ENCODE data around the gene TFF2. TPM values are rescaled to one million over a fixed set of nuclear protein-coding genes. Genes with fewer than 3 reads are reported as not detected.

TFF2 gene
- total RNA-seq, 2 donors from 2014 or later, result not detected

- Mint-ChIP-seq H3K36me3 (peaks cover 8% of the 10 kb centered on the region), H3K9me3 (peaks cover 8% of the 10 kb centered on the region), H3K4me1 (ENCODE audit: low read depth in 2 of 2) (no peaks in the 10 kb centered on the region), H3K27ac (no peak overlapping the region), H3K27me3 (peaks cover 30 to 31% of the 10 kb centered on the region in 2 donors), H3K4me3 (no peak overlapping the region)
- DNase-seq (ENCODE audit: low spot score), result no peak
- no peak for ATAC-seq
Measured at GRCh38 chr21:42353623-42354022, 2.8 kb upstream of the TFF2 start.

- DNase-seq (ENCODE audit: low spot score) (no peak), ATAC-seq (no peak)
- Mint-ChIP-seq H3K27ac (no peak overlapping the region), H3K27me3 (peaks cover 24 to 29% of the 10 kb centered on the region in 2 donors), H3K4me1 (ENCODE audit: low read depth in 2 of 2) (no peaks in the 10 kb centered on the region), H3K9me3 (peaks cover 8% of the 10 kb centered on the region), H3K4me3 (no peak overlapping the region), H3K36me3 (peaks cover 8% of the 10 kb centered on the region)
Measured at GRCh38 chr21:42352441-42353095, 1.8 kb upstream of the TFF2 start.

DNA sequence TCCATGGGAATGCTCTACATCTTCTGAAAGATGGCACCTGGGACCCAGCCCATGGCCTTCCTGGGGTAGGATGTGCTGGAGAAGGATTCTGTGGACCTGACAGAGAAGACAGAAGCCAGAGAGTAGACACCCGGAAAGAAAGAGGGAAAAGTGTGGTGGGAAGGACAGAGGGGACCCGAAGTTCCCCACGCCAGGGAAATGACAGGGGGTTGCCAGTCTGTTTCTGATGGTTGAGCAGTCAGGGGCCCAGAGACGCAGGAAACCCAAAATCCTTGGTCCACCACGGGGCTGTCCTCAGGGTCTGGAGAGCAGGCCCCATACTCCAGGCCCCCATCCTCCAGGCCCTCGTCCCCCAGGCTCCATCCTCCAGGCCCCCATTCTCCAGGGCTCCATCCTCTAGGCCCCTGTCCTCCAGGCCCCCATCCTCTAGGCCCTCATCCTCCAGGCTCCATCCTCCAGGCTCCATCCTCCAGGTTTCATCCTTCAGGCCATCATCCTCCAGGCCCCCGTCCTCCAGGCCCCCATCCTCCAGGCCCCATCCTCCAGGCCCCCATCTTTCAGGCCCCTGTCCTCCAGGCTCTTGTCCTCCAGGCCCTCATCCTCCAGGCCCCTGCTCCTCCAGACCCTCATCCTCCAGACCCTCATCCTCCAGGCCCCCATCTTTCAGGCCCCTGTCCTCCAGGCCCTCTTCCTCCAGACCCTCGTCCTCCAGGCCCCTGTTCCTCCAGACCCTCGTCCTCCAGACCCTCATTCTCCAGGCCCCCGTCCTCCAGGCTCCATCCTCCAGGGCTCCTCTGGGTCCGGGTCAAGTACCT is 1.0 kb upstream of the TFF2 start:
- Mint-ChIP-seq H3K36me3 (peaks cover 8% of the 10 kb centered on the region), H3K27ac (no peak overlapping the region), H3K9me3 (peaks cover 8% of the 10 kb centered on the region), H3K4me3 (no peak overlapping the region), H3K4me1 (ENCODE audit: low read depth in 2 of 2) (no peaks in the 10 kb centered on the region), H3K27me3 (peaks cover 23 to 24% of the 10 kb centered on the region in 2 donors)
- no peak for DNase-seq (ENCODE audit: low spot score)
- ATAC-seq, result no peak

DNA sequence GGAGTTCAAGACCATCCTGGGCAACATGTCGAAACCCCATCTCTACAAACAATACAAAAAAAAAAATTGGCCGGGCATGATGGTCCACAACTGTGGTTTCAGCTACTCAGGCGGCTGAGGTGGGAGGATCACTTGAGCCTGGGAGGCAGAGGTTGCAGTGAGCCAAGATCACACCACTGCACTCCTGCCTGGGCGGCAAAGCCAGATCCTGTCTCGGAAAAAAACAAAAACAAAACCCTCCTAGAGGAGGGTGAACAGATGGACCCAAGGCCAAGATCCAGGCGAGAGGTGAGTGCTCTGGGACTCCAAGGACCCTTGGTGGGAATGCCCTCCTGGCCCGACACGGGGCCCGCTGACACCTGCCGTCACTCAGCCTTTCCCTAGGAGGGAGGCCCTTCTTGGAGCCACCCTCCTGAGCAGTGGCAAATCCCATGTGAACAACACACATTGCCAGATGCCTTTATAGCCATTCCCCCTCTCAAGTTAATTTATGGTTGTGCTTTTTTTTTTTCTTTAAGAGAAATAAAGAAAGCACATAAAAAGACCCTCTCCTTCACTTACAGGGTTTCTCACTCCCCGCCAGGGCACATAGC is 380 bp downstream of the TFF2 start:
- no peak for DNase-seq (ENCODE audit: low spot score)
- Mint-ChIP-seq H3K27ac (no peak overlapping the region), H3K4me3 (no peak overlapping the region), H3K4me1 (ENCODE audit: low read depth in 2 of 2) (no peaks in the 10 kb centered on the region), H3K27me3 (peaks cover 20 to 22% of the 10 kb centered on the region in 2 donors), H3K9me3 (peaks cover 8% of the 10 kb centered on the region), H3K36me3 (peaks cover 8% of the 10 kb centered on the region)
- no peak for ATAC-seq

- peaks cover 4% of the 10 kb centered on the region for H3K36me3 Mint-ChIP-seq
- no peak overlapping the region for H3K4me3 Mint-ChIP-seq
- H3K27ac Mint-ChIP-seq, result no peak overlapping the region
- H3K9me3 Mint-ChIP-seq, result peaks cover 8% of the 10 kb centered on the region
- DNase-seq (ENCODE audit: low spot score) (no peak), ATAC-seq (no peak)
- no peaks in the 10 kb centered on the region for H3K4me1 Mint-ChIP-seq (ENCODE audit: low read depth in 2 of 2)
- peaks cover 15 to 17% of the 10 kb centered on the region in 2 donors for H3K27me3 Mint-ChIP-seq
Measured at GRCh38 chr21:42349420-42350317, 1.1 kb downstream of the TFF2 start.

DNA sequence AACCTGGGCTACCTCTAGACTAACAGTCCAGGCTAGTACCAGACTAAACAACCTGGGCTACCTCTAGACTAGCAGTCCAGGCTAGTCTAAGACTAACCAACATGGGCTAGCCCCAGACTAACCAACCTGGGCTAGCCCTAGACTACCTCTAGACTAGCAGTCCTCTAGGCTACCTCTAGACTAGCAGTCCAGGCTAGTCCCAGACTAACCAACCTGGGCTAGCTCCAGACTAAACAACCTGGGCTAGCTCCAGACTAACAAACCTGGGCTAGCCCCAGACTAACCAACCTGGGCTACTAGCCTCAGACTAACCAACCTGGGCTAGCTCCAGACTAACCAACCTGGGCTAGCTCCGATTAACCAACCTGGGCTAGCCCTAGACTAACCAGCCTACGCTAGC is 2.0 kb downstream of the TFF2 start:
- no peaks in the 10 kb centered on the region for H3K4me1 Mint-ChIP-seq (ENCODE audit: low read depth in 2 of 2)
- no peak for ATAC-seq
- no peak for DNase-seq (ENCODE audit: low spot score)
- no peak overlapping the region for H3K4me3 Mint-ChIP-seq
- no peaks in the 10 kb centered on the region for H3K36me3 Mint-ChIP-seq
- H3K27me3 Mint-ChIP-seq, result peaks cover 9 to 16% of the 10 kb centered on the region in 2 donors
- H3K27ac Mint-ChIP-seq, result no peak overlapping the region
- H3K9me3 Mint-ChIP-seq, result peaks cover 4% of the 10 kb centered on the region

DNA sequence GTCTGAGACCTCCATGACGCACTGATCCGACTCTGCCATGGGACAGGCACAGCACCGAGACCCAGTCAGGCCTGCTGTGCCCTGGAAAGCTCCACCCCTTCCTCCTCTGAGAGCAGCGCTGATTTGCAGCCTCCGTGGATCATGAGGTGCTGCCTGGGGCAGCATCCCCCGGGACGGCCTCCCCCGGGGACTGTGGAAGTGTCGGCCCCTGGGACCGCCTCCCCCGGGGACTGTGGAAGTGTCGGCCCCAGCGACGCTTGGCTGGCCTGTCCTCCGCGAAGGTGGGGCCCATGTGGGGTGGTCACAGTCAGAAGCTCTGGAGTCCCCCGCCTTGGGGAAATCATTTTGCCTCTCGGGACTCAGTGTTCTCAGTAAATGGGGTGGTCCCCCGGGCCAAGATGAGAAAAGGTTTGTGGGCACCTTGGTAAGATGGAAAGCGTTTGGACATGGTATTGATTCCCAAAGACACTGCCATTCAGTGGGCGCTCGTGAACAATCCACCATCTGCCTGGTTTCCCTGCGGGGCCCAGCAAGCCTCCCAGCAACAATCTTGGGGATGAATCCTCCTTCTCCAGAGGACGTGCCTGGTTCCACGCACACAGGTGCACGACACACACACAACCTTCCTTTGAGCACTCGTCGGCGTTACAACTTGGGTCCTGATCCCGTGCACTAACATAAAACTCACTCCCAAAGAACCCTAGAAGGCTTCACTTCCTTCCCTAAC is 3.0 kb downstream of the TFF2 start:
- no peaks in the 10 kb centered on the region for H3K36me3 Mint-ChIP-seq
- ATAC-seq (no peak), DNase-seq (ENCODE audit: low spot score) (no peak)
- no peak overlapping the region for H3K4me3 Mint-ChIP-seq
- H3K4me1 Mint-ChIP-seq (ENCODE audit: low read depth in 2 of 2), result no peaks in the 10 kb centered on the region
- no peaks in the 10 kb centered on the region for H3K9me3 Mint-ChIP-seq
- peaks cover 0 to 8% of the 10 kb centered on the region in 2 donors for H3K27me3 Mint-ChIP-seq
- no peak overlapping the region for H3K27ac Mint-ChIP-seq

DNA sequence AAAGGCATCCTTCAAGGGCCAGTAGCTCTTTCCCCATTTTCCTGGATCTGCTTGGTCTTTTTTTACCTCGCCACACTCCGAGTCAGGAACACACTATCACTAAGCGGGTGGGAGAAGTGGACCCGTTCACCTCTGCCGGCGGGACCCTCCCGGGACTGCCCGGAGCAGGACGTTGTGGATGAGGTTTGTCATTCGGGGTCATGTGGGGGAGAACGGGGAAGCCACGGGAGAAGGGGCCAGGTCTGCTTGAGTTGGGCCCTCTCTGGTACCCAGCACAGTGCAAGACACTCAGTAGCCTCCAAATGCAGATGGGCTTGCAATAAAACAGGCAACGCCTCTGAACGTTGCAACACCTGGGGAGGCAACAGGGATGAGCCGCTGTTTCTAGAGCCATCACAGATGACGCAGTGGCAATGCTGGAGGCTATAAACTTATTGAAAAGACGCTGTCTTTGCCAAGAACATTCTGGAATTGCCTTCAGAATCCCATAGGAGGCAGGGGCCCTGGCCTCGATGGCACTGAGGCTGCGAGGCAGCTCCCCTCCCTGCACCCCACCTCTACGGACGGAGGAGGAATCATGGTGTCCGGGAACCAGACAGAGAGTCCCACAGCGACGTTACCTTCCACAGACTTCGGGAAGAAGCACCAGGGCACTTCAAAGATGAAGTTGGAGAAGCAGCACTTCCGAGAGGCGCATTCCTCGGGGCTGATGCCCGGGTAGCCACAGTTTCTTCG is 3.8 kb downstream of the TFF2 start:
- Mint-ChIP-seq H3K27me3 (peaks cover 0 to 6% of the 10 kb centered on the region in 2 donors), H3K27ac (no peak overlapping the region), H3K36me3 (no peaks in the 10 kb centered on the region), H3K9me3 (no peaks in the 10 kb centered on the region), H3K4me3 (no peak overlapping the region), H3K4me1 (ENCODE audit: low read depth in 2 of 2) (no peaks in the 10 kb centered on the region)
- DNase-seq (ENCODE audit: low spot score) (no peak), ATAC-seq (no peak)

GRCh38 chr21:42346441-42346840 is 4.4 kb downstream of the TFF2 start:
- Mint-ChIP-seq H3K9me3 (no peaks in the 10 kb centered on the region), H3K27ac (no peak overlapping the region), H3K27me3 (peaks cover 0 to 4% of the 10 kb centered on the region in 2 donors), H3K4me3 (no peak overlapping the region), H3K36me3 (no peaks in the 10 kb centered on the region), H3K4me1 (ENCODE audit: low read depth in 2 of 2) (no peaks in the 10 kb centered on the region)
- no peak for DNase-seq (ENCODE audit: low spot score)
- no peak for ATAC-seq

GRCh38 chr21:42344631-42345030 is 6.2 kb downstream of the TFF2 start:
- H3K4me1 Mint-ChIP-seq (ENCODE audit: low read depth in 2 of 2), result no peaks in the 10 kb centered on the region

DNA sequence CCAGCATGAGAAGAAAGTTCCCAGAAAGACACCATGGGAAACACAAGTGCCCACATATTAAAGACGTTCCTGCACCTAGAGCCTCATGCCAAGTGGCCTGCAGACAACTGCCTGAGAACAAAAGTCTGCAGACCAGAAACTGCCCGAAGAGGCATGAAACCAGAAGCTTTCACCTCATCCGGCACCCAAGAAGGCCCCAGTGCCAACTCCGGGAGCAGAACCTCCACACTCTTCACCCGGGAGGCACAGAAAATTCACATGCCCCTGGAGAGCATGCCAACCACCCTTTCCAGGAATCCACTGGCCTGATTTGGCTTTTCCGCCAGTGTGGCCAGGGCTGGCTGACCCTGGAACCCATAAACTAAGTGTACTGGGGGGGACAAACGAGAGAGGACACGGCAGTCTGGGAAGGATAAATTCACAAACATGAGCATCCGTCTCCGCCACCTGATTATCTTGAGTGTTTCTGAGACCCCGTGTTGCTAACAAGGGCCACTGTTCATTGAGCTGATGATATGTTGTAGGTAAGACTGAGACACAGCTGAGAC is 6.8 kb downstream of the TFF2 start:
- H3K4me1 Mint-ChIP-seq (ENCODE audit: low read depth in 2 of 2), result peaks cover 0 to 4% of the 10 kb centered on the region in 2 donors
- no peaks in the 10 kb centered on the region for H3K9me3 Mint-ChIP-seq
- no peaks in the 10 kb centered on the region for H3K36me3 Mint-ChIP-seq
- DNase-seq (ENCODE audit: low spot score) (no peak), ATAC-seq (no peak)
- H3K4me3 Mint-ChIP-seq, result no peak overlapping the region
- peaks cover 0 to 8% of the 10 kb centered on the region in 2 donors for H3K27me3 Mint-ChIP-seq
- no peak overlapping the region for H3K27ac Mint-ChIP-seq

More at GRCh38 chr21:42344631-42345030, 6.2 kb downstream of the TFF2 start:
- Mint-ChIP-seq H3K4me3 (no peak overlapping the region), H3K27me3 (peaks cover 0 to 6% of the 10 kb centered on the region in 2 donors), H3K9me3 (no peaks in the 10 kb centered on the region), H3K27ac (no peak overlapping the region), H3K36me3 (no peaks in the 10 kb centered on the region)
- no peak for ATAC-seq
- DNase-seq (ENCODE audit: low spot score), result no peak

DNA sequence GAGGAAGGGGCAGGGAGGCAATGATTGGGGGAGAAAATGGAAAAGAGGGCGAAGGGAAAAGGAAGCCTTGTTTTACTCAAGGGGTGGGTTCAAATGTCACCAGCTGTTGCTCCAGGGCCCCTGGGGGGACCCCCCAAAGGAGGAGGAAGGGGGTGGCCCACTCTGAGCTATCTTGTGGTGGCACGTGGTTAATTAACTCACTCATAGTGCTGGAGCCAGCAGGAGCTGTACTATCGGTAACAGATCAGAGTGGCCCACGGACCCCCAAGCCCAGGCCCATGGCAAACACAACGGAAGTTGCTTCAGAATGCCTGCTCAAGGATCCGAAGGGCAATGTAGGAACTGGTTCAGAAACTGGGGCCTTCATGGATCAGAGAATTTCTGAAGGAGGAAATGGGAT is 7.2 kb downstream of the TFF2 start:
- Mint-ChIP-seq H3K36me3 (no peaks in the 10 kb centered on the region), H3K27me3 (peaks cover 0 to 10% of the 10 kb centered on the region in 2 donors), H3K27ac (no peak overlapping the region), H3K9me3 (no peaks in the 10 kb centered on the region), H3K4me3 (no peak overlapping the region), H3K4me1 (ENCODE audit: low read depth in 2 of 2) (peaks cover 0 to 5% of the 10 kb centered on the region in 2 donors)
- DNase-seq (ENCODE audit: low spot score) (no peak), ATAC-seq (no peak)

Measured in natural killer cell treated with Interleukin-12 subunit alpha and Interleukin-12 subunit beta and Interleukin-15 and Interleukin-18, amount 100 ng/mL, for 72 hours (primary cell).